ENCODE results near the gene ICAM1. TPM values are rescaled to one million over a fixed set of nuclear protein-coding genes. Genes with fewer than 3 reads are reported as not detected.

ICAM1 gene
- total and polyA plus RNA-seq, 2 of the 13 experiments (the other 11 are each of a cell fraction or from before 2014, with no cell fraction given) = 37.9 to 98.4 TPM

DNA sequence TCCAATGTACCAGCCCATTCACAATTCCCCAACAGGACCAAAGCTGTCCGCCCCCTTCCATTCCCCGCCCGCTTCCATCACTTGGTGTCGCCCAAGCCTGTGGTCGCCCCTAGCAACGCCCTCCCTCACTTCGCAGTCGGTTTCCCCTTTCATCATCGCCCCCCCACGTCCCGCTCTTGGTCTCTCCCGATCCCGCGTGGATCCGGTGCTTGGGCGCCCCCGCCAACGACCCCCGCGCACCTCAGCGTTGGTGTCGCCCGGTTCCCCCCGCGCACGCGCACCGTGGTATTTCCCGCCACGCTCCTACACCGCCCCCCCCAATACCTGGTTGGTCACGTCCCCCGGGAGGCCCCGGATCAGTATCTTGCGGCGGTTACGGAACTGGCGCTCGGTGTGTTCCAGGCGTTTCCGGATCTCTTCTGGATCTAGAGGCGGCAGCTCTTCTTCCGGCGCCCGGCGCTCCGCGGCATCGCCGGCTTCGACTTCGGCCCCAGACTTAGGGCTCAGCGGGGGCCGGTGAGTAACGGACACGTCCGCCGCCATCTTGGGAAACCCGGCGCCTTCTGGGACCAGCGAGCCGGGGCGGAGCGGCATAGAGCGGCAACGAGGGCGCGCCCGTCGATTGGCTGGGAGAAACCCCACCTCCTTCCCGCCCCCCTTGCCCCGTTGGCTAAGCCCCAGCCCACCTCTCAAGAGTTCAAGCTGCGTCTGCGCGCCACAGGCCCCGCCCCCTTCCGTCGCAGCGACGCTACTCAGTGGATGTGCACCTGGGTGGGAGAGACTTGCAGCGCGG is 62.2 kb downstream of the ICAM1 start, which contains the start of gene RAVER1 (continued):
- TF ChIP-seq LRRFIP1 (CRISPR knock-in tag; conservative IDR thresholded peaks at IDR 0.05) (no peak), ZNF318 (CRISPR knock-in tag; IDR thresholded peaks at IDR 0.05) (no peak), ZNF562 (CRISPR knock-in tag; IDR thresholded peaks at IDR 0.05; ENCODE audit: borderline replicate concordance) (no peak), REPIN1 (CRISPR knock-in tag; IDR thresholded peaks at IDR 0.05; ENCODE audit: borderline replicate concordance, low read depth) (no peak), JDP2 (CRISPR knock-in tag; IDR thresholded peaks at IDR 0.05; ENCODE audit: borderline replicate concordance) (no peak), TBP (CRISPR knock-in tag; IDR thresholded peaks at IDR 0.05) (0 out of 2 replicates have a peak, but pooled peaks have one; percentile 52), CAMTA2 (CRISPR knock-in tag; IDR thresholded peaks at IDR 0.05; ENCODE audit: borderline replicate concordance) (no peak), ZNF205 (CRISPR knock-in tag; IDR thresholded peaks at IDR 0.05) (0 out of 2 replicates have a peak, but pooled peaks have one; percentile 29), ZNF598 (CRISPR knock-in tag; IDR thresholded peaks at IDR 0.05; ENCODE audit: borderline replicate concordance) (no peak), GABPB1 (CRISPR knock-in tag; IDR thresholded peaks at IDR 0.05) (peak; percentile 85), ZBTB10 (CRISPR knock-in tag; IDR thresholded peaks at IDR 0.05; ENCODE audit: borderline replicate concordance) (no peak; the same call in 1 of the 2 replicates), SPEN (CRISPR knock-in tag; IDR thresholded peaks at IDR 0.05; ENCODE audit: low read depth) (peak; percentile 59), KDM5B (CRISPR knock-in tag; IDR thresholded peaks at IDR 0.05; ENCODE audit: borderline replicate concordance) (peak; percentile 52; the same call in 1 of the 2 replicates)
- TF ChIP-seq, protein P1, sequence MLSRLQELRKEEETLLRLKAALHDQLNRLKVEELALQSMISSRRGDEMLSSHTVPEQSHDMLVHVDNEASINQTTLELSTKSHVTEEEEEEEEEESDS (CRISPR knock-in tag; IDR thresholded peaks at IDR 0.05; ENCODE audit: borderline replicate concordance) = no peak

All from HepG2 (cell line).